GM23248 (cell line): ENCODE data around the gene PLEKHG5. TPM values are rescaled to one million over a fixed set of nuclear protein-coding genes. Genes with fewer than 3 reads are reported as not detected.

Source experiments
- DNase-seq: peaks from one replicate; pipeline ENCODE4 v3.0.0-alpha.2; 2015
- H2AFZ ChIP-seq: fragments of 200-600 bp; sonication (generic); 2 replicates; pipeline ENCODE4 v1.6.1; 2016; ENCODE audit warnings: antibody characterized with exemption
- H3F3A ChIP-seq: fragments of 200-600 bp; sonication (generic); 2 replicates; pipeline ENCODE4 v1.6.1; 2016; ENCODE audit warnings: mild to moderate bottlenecking, antibody characterized with exemption, mixed run types; ENCODE audit not compliant: insufficient read depth
- H3K27ac ChIP-seq: fragments of 200-600 bp; sonication (generic); 2 replicates; pipeline ENCODE4 v1.5.1; 2016; ENCODE audit warnings: mild to moderate bottlenecking
- H3K27me3 ChIP-seq: fragments of 200-600 bp; sonication (generic); replicated peaks from 2 replicates; pipeline ENCODE4 v1.6.1; 2016; ENCODE audit warnings: mild to moderate bottlenecking; ENCODE audit not compliant: insufficient read depth
- H3K36me3 ChIP-seq: fragments of 200-600 bp; sonication (generic); 2 replicates; pipeline ENCODE4 v1.6.1; 2016; ENCODE audit warnings: low read depth, mild to moderate bottlenecking
- H3K4me1 ChIP-seq: fragments of 200-600 bp; sonication (generic); 2 replicates; pipeline ENCODE4 v1.6.1; 2016; ENCODE audit warnings: mild to moderate bottlenecking; ENCODE audit not compliant: insufficient read depth
- H3K4me2 ChIP-seq: fragments of 200-600 bp; sonication (generic); one replicate; pipeline ENCODE4 v1.6.1; 2016; ENCODE audit warnings: mild to moderate bottlenecking; ENCODE audit not compliant: unreplicated experiment
- H3K4me3 ChIP-seq: fragments of 200-600 bp; sonication (generic); 2 replicates; pipeline ENCODE4 v1.5.1; 2016; ENCODE audit warnings: mild to moderate bottlenecking
- H3K79me2 ChIP-seq: fragments of 200-600 bp; sonication (generic); 2 replicates; pipeline ENCODE4 v1.6.1; 2016; ENCODE audit warnings: mild to moderate bottlenecking; ENCODE audit not compliant: insufficient read depth
- H3K9ac ChIP-seq: fragments of 200-600 bp; sonication (generic); 2 replicates; pipeline ENCODE4 v1.6.1; 2016; ENCODE audit warnings: mild to moderate bottlenecking
- H3K9me2 ChIP-seq: fragments of 200-600 bp; sonication (generic); 2 replicates; pipeline ENCODE4 v1.6.1; 2016; ENCODE audit warnings: mixed run types, mild to moderate bottlenecking, moderate library complexity; ENCODE audit not compliant: insufficient read depth
- H3K9me3 ChIP-seq: fragments of 200-600 bp; sonication (generic); one replicate; pipeline ENCODE4 v1.6.1; 2017; ENCODE audit warnings: low read depth
- H4K20me1 ChIP-seq: fragments of 200-600 bp; sonication (generic); 2 replicates; pipeline ENCODE4 v1.6.0; 2016; ENCODE audit not compliant: insufficient read depth
- EZH2 ChIP-seq: fragments of 200-600 bp; sonication (generic); IDR thresholded peaks from 2 replicates; pipeline ENCODE4 v1.6.1; 2018; ENCODE audit warnings: antibody characterized with exemption, mild to moderate bottlenecking; ENCODE audit not compliant: insufficient read depth, poor library complexity, severe bottlenecking
- EZH2phosphoT487 ChIP-seq: fragments of 200-600 bp; sonication (generic); IDR thresholded peaks from 2 replicates; pipeline ENCODE4 v1.6.1; 2018; ENCODE audit warnings: antibody characterized with exemption, moderate library complexity, mild to moderate bottlenecking, low read depth; ENCODE audit not compliant: insufficient read depth
- WGBS, 2 experiments: methylation state at CpG; one replicate each; pipeline ENCODE4 v1.1.6; 2015 to 2017; ENCODE audit warnings: low lambda C conversion rate in 2 of 2, low coverage in 1 of 2; ENCODE audit errors: missing lambda C conversion rate in 2 of 2; 5-methylcytosine and 5-hydroxymethylcytosine counted together
- in situ Hi-C: fragments of 300-500 bp; cut with MboI; formaldehyde crosslinking; loops from 2 replicates; pipeline ENCODE4 v1.15.0; 2020
- polyA plus RNA-seq: library from polyadenylated mRNA; unstranded; fragments of >200 nt; fragmentation: Nextera tagmentation; extraction: Ambion mirVana; gene quantifications from 2 replicates; pipeline ENCODE4 v1.2.1, GENCODE V29; 2016
- total RNA-seq: library from RNA; depleted of rRNA; stranded (reverse); fragments of >200 nt; shearing (Covaris generic); gene quantifications from 2 replicates; pipeline ENCODE4 v1.2.3, GENCODE V29; 2014

PLEKHG5 gene
- total and polyA plus RNA-seq, 2 experiments from 2014 or later = 2.8 to 7.6 TPM

DNA sequence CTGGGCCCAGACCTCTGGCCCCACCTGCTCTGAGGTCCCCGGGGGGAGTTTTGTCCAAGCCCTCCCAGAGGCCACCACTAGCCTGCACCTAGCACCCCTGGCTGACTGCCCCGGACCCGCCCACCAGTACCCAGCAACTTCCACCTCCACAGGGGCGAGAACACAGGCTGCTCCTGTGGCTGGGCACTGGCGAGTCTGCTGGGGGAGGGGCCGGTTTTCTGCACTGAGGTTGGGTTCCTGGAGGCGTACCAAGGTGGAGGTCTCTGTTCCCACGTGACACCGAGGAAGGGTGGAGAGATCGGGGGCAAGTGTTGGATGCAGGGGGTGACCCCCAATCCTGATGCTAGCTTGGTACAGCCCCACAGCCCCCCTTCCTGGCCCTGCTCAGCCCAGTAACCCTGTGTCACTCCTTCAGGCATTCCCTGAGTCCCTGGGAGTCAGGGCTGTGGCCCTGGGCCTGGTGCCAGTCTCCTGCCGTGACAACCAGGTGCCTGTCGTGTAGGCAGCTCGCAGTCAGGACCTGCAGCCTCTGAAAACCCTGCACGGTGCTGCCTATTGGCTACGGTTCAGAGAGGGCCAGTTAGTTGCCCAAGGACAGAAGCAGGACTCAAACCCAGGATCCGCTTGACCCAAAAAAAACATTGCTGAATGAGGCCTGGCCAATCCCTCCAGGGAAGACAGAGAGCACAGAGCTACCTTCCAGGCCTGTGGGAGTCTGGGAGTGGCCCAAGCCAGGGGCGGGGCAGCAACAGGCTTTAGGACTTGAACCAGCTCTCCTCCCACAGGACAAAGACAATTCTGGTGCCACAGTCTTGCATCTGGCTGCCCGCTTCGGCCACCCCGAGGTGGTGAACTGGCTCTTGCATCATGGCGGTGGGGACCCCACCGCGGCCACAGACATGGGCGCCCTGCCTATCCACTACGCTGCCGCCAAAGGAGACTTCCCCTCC is 63.8 kb downstream of the PLEKHG5 start:
- in situ Hi-C loops = no loop called here
- TF ChIP-seq EZH2 = no peak
- TF ChIP-seq EZH2phosphoT487 = no peak

DNA sequence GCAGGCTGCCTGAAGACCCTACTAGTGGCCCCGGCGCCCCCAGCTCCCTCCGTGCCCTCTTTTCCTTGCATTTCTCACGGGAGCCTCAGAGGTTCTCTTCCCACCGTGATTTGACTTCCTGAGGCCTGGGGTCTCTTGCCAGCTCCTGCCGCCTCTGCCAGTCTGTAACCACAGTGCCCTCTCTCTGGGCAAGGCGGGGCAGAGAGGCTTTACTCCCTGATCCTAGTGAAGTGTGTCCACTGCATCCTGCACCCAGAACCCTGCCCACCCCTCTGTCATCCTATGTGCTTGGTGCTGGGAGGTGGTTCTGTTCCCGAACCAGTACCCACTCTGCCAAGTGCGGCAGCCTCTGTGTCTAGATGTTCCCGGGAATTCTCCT is 64.5 kb downstream of the PLEKHG5 start:
- no peaks in the 10 kb centered on the region for H3K79me2 ChIP-seq
- TF ChIP-seq EZH2phosphoT487 (no peak), EZH2 (no peak)
- H3K36me3 ChIP-seq = no peaks in the 10 kb centered on the region
- H3K9me3 ChIP-seq = no peaks in the 10 kb centered on the region
- H3K4me3 ChIP-seq = no peak overlapping the region
- 71 to 83% methylated on average over 8 to 10 of the region's 10 CpGs for WGBS, 2 experiments
- H4K20me1 ChIP-seq = no peaks in the 10 kb centered on the region
- H3K9ac ChIP-seq = no peak overlapping the region
- H3K4me2 ChIP-seq = no peak overlapping the region
- no peak overlapping the region for H3K27ac ChIP-seq
- H3K27me3 ChIP-seq = peaks cover 41% of the 10 kb centered on the region
- no peak for DNase-seq
- H3K9me2 ChIP-seq = no peaks in the 10 kb centered on the region
- 0 out of 2 replicates have a peak, but pooled peaks cover 3% of the 10 kb centered on the region for H3F3A ChIP-seq
- in situ Hi-C loops = no loop called here
- no peak overlapping the region for H2AFZ ChIP-seq
- peaks cover 7% of the 10 kb centered on the region for H3K4me1 ChIP-seq

More for the DNA sequence above, 63.8 kb downstream of the PLEKHG5 start:
- no peak overlapping the region for H3K9ac ChIP-seq
- no peaks in the 10 kb centered on the region for H4K20me1 ChIP-seq
- no peak overlapping the region for H3K27ac ChIP-seq
- H3K9me3 ChIP-seq = no peaks in the 10 kb centered on the region
- peaks cover 7% of the 10 kb centered on the region for H3K4me1 ChIP-seq
- H2AFZ ChIP-seq = no peak overlapping the region
- peaks cover 41% of the 10 kb centered on the region for H3K27me3 ChIP-seq
- no peak for DNase-seq
- no peaks in the 10 kb centered on the region for H3K36me3 ChIP-seq
- no peaks in the 10 kb centered on the region for H3K79me2 ChIP-seq
- H3F3A ChIP-seq = 0 out of 2 replicates have a peak, but pooled peaks cover 3% of the 10 kb centered on the region
- no peak overlapping the region for H3K4me2 ChIP-seq
- no peaks in the 10 kb centered on the region for H3K9me2 ChIP-seq
- WGBS, 2 experiments = 58 to 61% methylated on average over 25 to 26 of the region's 26 CpGs
- H3K4me3 ChIP-seq = no peak overlapping the region

DNA sequence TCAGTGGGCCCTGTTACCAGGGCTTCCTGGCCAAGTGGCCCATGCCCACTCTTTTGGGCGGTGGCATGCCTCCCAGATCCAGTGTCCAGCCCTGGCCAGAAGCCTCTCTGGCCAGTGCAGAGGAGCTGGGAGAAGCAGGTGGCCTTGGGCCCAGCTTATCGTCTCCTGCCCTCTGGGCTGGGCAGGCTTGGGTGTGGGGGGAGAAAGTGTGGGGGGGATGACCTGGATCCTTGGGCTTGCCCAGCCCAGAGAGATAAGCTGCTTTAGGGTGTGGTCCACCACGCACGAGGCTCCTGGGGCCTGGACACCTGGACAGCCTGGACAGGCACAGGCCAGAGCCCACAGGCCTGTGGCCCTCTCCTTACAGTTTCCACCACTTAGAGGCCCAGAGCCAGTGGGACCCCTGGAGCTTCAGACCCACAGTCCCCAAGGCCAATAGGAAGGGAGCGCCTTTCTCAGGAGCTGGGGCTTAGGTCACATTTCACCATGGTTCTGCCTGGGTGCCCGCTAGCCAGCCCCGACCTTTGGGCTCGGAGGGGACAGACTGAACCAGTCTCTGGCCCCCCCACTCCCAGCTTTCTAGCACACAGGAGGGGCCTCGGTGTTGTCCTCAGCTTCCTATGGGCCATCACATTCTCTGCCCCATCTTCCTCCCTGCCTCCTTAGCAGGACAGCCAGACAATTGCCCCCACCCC is 65.0 kb downstream of the PLEKHG5 start:
- Histone ChIP-seq H3F3A (0 out of 2 replicates have a peak, but pooled peaks cover 3% of the 10 kb centered on the region), H3K79me2 (no peaks in the 10 kb centered on the region), H3K4me3 (no peak overlapping the region), H3K36me3 (no peaks in the 10 kb centered on the region), H3K9ac (no peak overlapping the region), H3K4me1 (peaks cover 7% of the 10 kb centered on the region), H3K27me3 (peaks cover 44% of the 10 kb centered on the region), H3K4me2 (no peak overlapping the region), H3K9me2 (no peaks in the 10 kb centered on the region), H3K27ac (no peak overlapping the region), H3K9me3 (no peaks in the 10 kb centered on the region), H2AFZ (no peak overlapping the region), H4K20me1 (no peaks in the 10 kb centered on the region)
- TF ChIP-seq EZH2 = no peak
- TF ChIP-seq EZH2phosphoT487 = no peak
- 81 to 91% methylated on average over 9 of the region's 9 CpGs for WGBS, 2 experiments
- in situ Hi-C loops = no loop called here
- DNase-seq = no peak

DNA sequence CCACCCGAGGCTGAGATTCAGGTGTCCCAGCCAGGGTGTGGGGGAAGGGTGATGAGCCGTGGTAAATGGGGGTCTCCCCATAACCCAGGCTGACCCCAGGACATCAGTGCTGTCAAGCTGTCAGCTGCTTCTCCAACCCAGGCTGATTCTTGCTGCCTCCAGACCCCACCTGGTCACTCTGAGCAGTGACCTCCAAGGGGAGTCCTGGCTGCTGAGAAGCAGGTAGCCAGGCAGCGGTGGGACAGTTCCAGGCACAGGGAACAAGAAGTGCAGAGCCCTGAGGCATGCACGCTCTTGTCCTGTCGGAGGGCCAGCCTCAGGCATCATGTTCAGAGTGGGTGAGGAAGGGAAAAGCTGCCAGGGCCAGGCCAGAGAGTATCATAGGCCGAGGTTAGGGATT is 65.8 kb downstream of the PLEKHG5 start:
- Histone ChIP-seq H3K4me2 (no peak overlapping the region), H3K79me2 (no peaks in the 10 kb centered on the region), H3K9ac (no peak overlapping the region), H4K20me1 (no peaks in the 10 kb centered on the region), H3K9me2 (no peaks in the 10 kb centered on the region), H3K27ac (no peak overlapping the region), H3F3A (0 out of 2 replicates have a peak, but pooled peaks cover 3% of the 10 kb centered on the region), H3K4me1 (peaks cover 7% of the 10 kb centered on the region), H3K9me3 (no peaks in the 10 kb centered on the region), H2AFZ (no peak overlapping the region), H3K4me3 (no peak overlapping the region), H3K27me3 (peaks cover 46% of the 10 kb centered on the region), H3K36me3 (no peaks in the 10 kb centered on the region)
- TF ChIP-seq EZH2 (no peak), EZH2phosphoT487 (no peak)
- in situ Hi-C loops = no loop called here
- no peak for DNase-seq
- WGBS, 2 experiments = 65 to 66% methylated on average over 6 of the region's 6 CpGs
